Keratinocyte (primary cell): ENCODE data around the gene SSR3.

Experiments used
- CTCF ChIP-seq, 3 experiments: IDR thresholded peaks in 1 of 3; conservative IDR thresholded peaks in 1 of 3; optimal IDR thresholded peaks in 1 of 3; 2 replicates in 2 of 3; 3 replicates in 1 of 3; pipeline versions ENCODE3 to v1.5.1; 2011; ENCODE audit warnings: low read length in 3 of 3, mild to moderate bottlenecking in 3 of 3, moderate library complexity in 2 of 3, control low read depth in 1 of 3, inconsistent platforms in 1 of 3; ENCODE audit not compliant: insufficient read depth in 2 of 3; ENCODE audit errors: extremely low read depth in 1 of 3
- EZH2 ChIP-seq: IDR thresholded peaks from one replicate; pipeline ENCODE4 v1.6.1; 2012; ENCODE audit warnings: inconsistent platforms, mild to moderate bottlenecking, low read length, moderate library complexity

GRCh38 chr3:156547637-156548036 is 7.3 kb downstream of the SSR3 start:
- no peak for TF ChIP-seq CTCF (optimal IDR thresholded peaks at IDR 0.05 in 1 of 3, IDR thresholded peaks at IDR 0.05 in 1 of 3, conservative IDR thresholded peaks at IDR 0.05 in 1 of 3; ENCODE audit: extremely low read depth in 1 of 3, insufficient read depth in 2 of 3, low read length in 3 of 3)
- no peak for TF ChIP-seq EZH2
